ENCODE results near the gene GAD2.

GRCh38 chr10:26336979-26337378, 120.4 kb downstream of the GAD2 start:
- TF ChIP-seq POLR2A (IDR thresholded peaks at IDR 0.05): no peak
- no peak for TF ChIP-seq CTCF (IDR thresholded peaks at IDR 0.05 in 8 of 11, conservative IDR thresholded peaks at IDR 0.05 in 3 of 11)
- no peak for TF ChIP-seq POLR2AphosphoS5 (IDR thresholded peaks at IDR 0.05)
